ENCODE results near the gene VPS51. TPM values are rescaled to one million over a fixed set of nuclear protein-coding genes. Genes with fewer than 3 reads are reported as not detected.

Gene VPS51
- total and polyA plus RNA-seq, 10 of the 15 experiments (the other 5 are each of a cell fraction or from before 2014, with no cell fraction given) = 1.5 to 279 (median 53.2) TPM

- peak; percentile 53 for ATAC-seq
- DNase-seq (ENCODE audit: low read depth, low spot score) = no peak
- no peak for TF ChIP-seq SP1 (IDR thresholded peaks at IDR 0.05; ENCODE audit: low read depth, low read length)
- no peak for TF ChIP-seq SIX5 (IDR thresholded peaks at IDR 0.05; ENCODE audit: low read depth, low read length, severe bottlenecking)
- TF ChIP-seq ESRRA (IDR thresholded peaks at IDR 0.05; ENCODE audit: low read length) = no peak
- no peak for TF ChIP-seq TCF7 (IDR thresholded peaks at IDR 0.05; ENCODE audit: borderline replicate concordance)
- no peak for TF ChIP-seq ZBTB11 (CRISPR knock-in tag; IDR thresholded peaks at IDR 0.05)
- no peak for TF ChIP-seq NBN (IDR thresholded peaks at IDR 0.05)
- no peak for TF ChIP-seq NR2C2 (IDR thresholded peaks at IDR 0.05; ENCODE audit: borderline replicate concordance, control insufficient read depth, insufficient read length, low read depth)
- TF ChIP-seq CREM (IDR thresholded peaks at IDR 0.05; ENCODE audit: low read depth) = peak; percentile 68; the same call in 1 of the 2 replicates
- no peak for TF ChIP-seq TCF12 (IDR thresholded peaks at IDR 0.05; ENCODE audit: low read depth, low read length)
- no peak for TF ChIP-seq ZNF24 (IDR thresholded peaks at IDR 0.05)
- TF ChIP-seq ZBED1 (IDR thresholded peaks at IDR 0.05; ENCODE audit: borderline replicate concordance) = peak; percentile 59; the same call in 1 of the 2 replicates
- peak; percentile 52; the same call in 1 of the 2 replicates for TF ChIP-seq IKZF1 (conservative IDR thresholded peaks at IDR 0.05)
- TF ChIP-seq BMI1 (IDR thresholded peaks at IDR 0.05; ENCODE audit: borderline replicate concordance) = no peak
- TF ChIP-seq SMAD1 (IDR thresholded peaks at IDR 0.05; ENCODE audit: low read depth, partially characterized antibody) = no peak
- no peak for TF ChIP-seq IRF5 (IDR thresholded peaks at IDR 0.05; ENCODE audit: borderline replicate concordance)
- peak; percentile 80 for TF ChIP-seq RUNX3 (IDR thresholded peaks at IDR 0.05; ENCODE audit: low read length)
- TF ChIP-seq KAT2A (conservative IDR thresholded peaks at IDR 0.05; ENCODE audit: control insufficient read depth, low read depth, low read length) = no peak
- 0 out of 2 replicates have a peak, but pooled peaks have one; percentile 60 for TF ChIP-seq ATF7 (IDR thresholded peaks at IDR 0.05; ENCODE audit: low read depth)
- no peak for TF ChIP-seq CBX5 (IDR thresholded peaks at IDR 0.05; ENCODE audit: low read depth)
- TF ChIP-seq MTA3 (IDR thresholded peaks at IDR 0.05; ENCODE audit: borderline replicate concordance, low read length) = 0 out of 2 replicates have a peak, but pooled peaks have one; percentile 73
- no peak for TF ChIP-seq SPI1 (IDR thresholded peaks at IDR 0.05; ENCODE audit: borderline replicate concordance, insufficient read depth, low read depth, low read length)
- no peak for TF ChIP-seq FOS (IDR thresholded peaks at IDR 0.05; ENCODE audit: borderline replicate concordance, extremely low read depth, insufficient read length)
Measured at GRCh38 chr11:65051398-65051858, 44.6 kb upstream of the VPS51 start.

More at GRCh38 chr11:65051398-65051858, 44.6 kb upstream of the VPS51 start:
- no peaks in the 10 kb centered on the region for H3K79me2 ChIP-seq (ENCODE audit: control insufficient read depth, insufficient read depth, low read length)
- ChIA-PET CTCF (no interaction called here), RAD21 (ENCODE audit: unreplicated experiment) (interaction anchor here (0.7 kb wide), 1 partner anchor 242 kb away, joined by 5 read pairs; no protein-coding TSS in a partner anchor), POLR2A (interaction anchor here (0.7 kb wide), 2 partner anchors 21 to 77 kb away, joined by 3 to 12 read pairs; no protein-coding TSS in a partner anchor), SMC1A (ENCODE audit: uncharacterized antibody, unreplicated experiment) (interaction anchor here (0.6 to 1.3 kb wide), 2 partner anchors 20 to 42 kb away, joined by 3 to 4 read pairs; no protein-coding TSS in a partner anchor)
- no peak overlapping the region for H3K4me3 ChIP-seq
- no peak for FAIRE-seq
- 2% methylated on average over 9 of the region's 9 CpGs for WGBS (ENCODE audit: insufficient coverage, insufficient replicate concordance, low lambda C conversion rate, missing lambda C conversion rate)
- H3K36me3 ChIP-seq (ENCODE audit: control insufficient read depth in 2 of 2, insufficient read depth in 2 of 2, low read length in 1 of 2) = no peaks in the 10 kb centered on the region
- intact Hi-C loops (cut with micrococcal nuclease; ENCODE audit: unreplicated experiment) (no loop called here), in situ Hi-C loops (cut with MboI) (no loop called here)
- no peaks in the 10 kb centered on the region for H3K9me3 ChIP-seq (replicated peaks; ENCODE audit: control insufficient read depth, insufficient read depth, low read length)
- no peak overlapping the region for H3K27ac ChIP-seq (ENCODE audit: control insufficient read depth, insufficient read depth)
- no peak overlapping the region for H2AFZ ChIP-seq (ENCODE audit: control insufficient read depth, low read depth, low read length)
- no peak overlapping the region for H3K9ac ChIP-seq (ENCODE audit: control insufficient read depth, insufficient read depth, low read length)
- peaks cover 40% of the 10 kb centered on the region for H3K4me1 ChIP-seq (ENCODE audit: control insufficient read depth, insufficient read depth, low read length)
- H4K20me1 ChIP-seq (ENCODE audit: control insufficient read depth, insufficient read depth) = no peaks in the 10 kb centered on the region
- H3K4me2 ChIP-seq (ENCODE audit: control insufficient read depth, insufficient read depth) = no peak overlapping the region
- no peaks in the 10 kb centered on the region for H3K27me3 ChIP-seq (replicated peaks in 1 of 2; ENCODE audit: control insufficient read depth in 2 of 2, insufficient read depth in 2 of 2, low read length in 1 of 2)
- no TSS peak for BruUV-seq (replicated peaks)

All from GM12878 (cell line).